ENCODE data around the gene KIF16B. TPM values are rescaled to one million over a fixed set of nuclear protein-coding genes. Genes with fewer than 3 reads are reported as not detected.

KIF16B gene
- total and polyA plus RNA-seq, 10 of the 15 experiments (the other 5 are each of a cell fraction or from before 2014, with no cell fraction given), result 0.21 to 5.2 (median 3.0) TPM

GRCh38 chr20:16434062-16434664, 139.1 kb downstream of the KIF16B start (continued):
- TF ChIP-seq SPI1 (IDR thresholded peaks at IDR 0.05; ENCODE audit: borderline replicate concordance, insufficient read depth, low read depth, low read length) (no peak), CTCF (IDR thresholded peaks at IDR 0.05 in 2 of 3, conservative IDR thresholded peaks at IDR 0.05 in 1 of 3; ENCODE audit: control insufficient read depth in 2 of 3, extremely low read depth in 1 of 3, insufficient read depth in 1 of 3, low read depth in 3 of 3, low read length in 3 of 3) (peak; percentile 65 to 87 (median 75)), IKZF1 (conservative IDR thresholded peaks at IDR 0.05) (peak; percentile 33; the same call in 1 of the 2 replicates), PAX5 (IDR thresholded peaks at IDR 0.05; ENCODE audit: borderline replicate concordance, low read depth, low read length) (peak; percentile 89; the same call in 1 of the 2 replicates), BCL11A (IDR thresholded peaks at IDR 0.05; ENCODE audit: low read depth, low read length) (peak; percentile 60; the same call in 1 of the 2 replicates), ASH2L (IDR thresholded peaks at IDR 0.05; ENCODE audit: borderline replicate concordance, low read depth) (no peak), USF1 (IDR thresholded peaks at IDR 0.05; ENCODE audit: borderline replicate concordance, extremely low read length, insufficient read depth, low read depth, low read length) (no peak), FOXK2 (IDR thresholded peaks at IDR 0.05) (peak; percentile 35; the same call in 1 of the 2 replicates), CUX1 (IDR thresholded peaks at IDR 0.05; ENCODE audit: insufficient replicate concordance, low read depth, low read length) (no peak), RAD21 (IDR thresholded peaks at IDR 0.05; ENCODE audit: insufficient read depth, low read depth, low read length) (peak; percentile 50), SUZ12 (IDR thresholded peaks at IDR 0.05; ENCODE audit: unreplicated experiment) (no peak), MTA2 (IDR thresholded peaks at IDR 0.05; ENCODE audit: low read depth) (peak; percentile 69; the same call in 1 of the 2 replicates), ZNF384 (IDR thresholded peaks at IDR 0.05; ENCODE audit: borderline replicate concordance, low read depth, low read length) (no peak), RELB (IDR thresholded peaks at IDR 0.05; ENCODE audit: low read depth) (0 out of 2 replicates have a peak, but pooled peaks have one; percentile 35), IKZF2 (IDR thresholded peaks at IDR 0.05) (peak; percentile 44 to 62; a peak in 3 of 4 replicates), NR2F1 (conservative IDR thresholded peaks at IDR 0.05) (no peak)

Data from GM12878 (cell line).